Vagina (tissue), 2 donors: ENCODE measurements around the gene TLCD5.

Experiments used
- POLR2A ChIP-seq, 2 donors: fragments of 450-650 bp; IDR thresholded peaks; one replicate each; pipeline ENCODE4 v1.6.1; 2017; ENCODE audit warnings: antibody characterized with exemption in 2 of 2, mild to moderate bottlenecking in 2 of 2, moderate library complexity in 2 of 2
- TF ChIP-seq, protein P1 (sequence below), 3 experiments: fragments of 450-650 bp in 2 of 3; fragments of 200-600 bp in 1 of 3; sonication (generic) in 1 of 3; IDR thresholded peaks; one replicate each; pipeline ENCODE4 v1.5.1; 2017 to 2019; ENCODE audit warnings: antibody characterized with exemption in 3 of 3, mild to moderate bottlenecking in 2 of 3, moderate library complexity in 2 of 3

DNA sequence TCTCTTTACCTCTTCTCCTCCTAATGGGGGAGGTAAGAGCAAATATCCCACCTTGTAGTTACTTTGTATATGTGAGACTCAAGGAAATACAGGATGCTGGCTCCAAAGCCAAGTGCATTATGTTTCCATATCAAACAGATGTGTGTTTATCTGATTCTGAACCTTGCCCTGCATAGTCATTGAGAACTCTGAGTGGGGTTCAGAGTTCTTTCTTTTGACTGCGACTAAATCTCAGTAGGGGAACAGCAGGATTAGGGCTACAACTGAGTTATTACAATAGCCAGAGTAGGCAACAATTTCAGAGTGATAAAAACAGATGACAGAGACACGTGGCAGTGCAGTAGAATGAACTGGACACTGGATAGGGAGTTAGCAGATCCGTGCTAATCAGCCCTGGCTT, 34.1 kb upstream of the TLCD5 start:
- TF ChIP-seq, protein P1, sequence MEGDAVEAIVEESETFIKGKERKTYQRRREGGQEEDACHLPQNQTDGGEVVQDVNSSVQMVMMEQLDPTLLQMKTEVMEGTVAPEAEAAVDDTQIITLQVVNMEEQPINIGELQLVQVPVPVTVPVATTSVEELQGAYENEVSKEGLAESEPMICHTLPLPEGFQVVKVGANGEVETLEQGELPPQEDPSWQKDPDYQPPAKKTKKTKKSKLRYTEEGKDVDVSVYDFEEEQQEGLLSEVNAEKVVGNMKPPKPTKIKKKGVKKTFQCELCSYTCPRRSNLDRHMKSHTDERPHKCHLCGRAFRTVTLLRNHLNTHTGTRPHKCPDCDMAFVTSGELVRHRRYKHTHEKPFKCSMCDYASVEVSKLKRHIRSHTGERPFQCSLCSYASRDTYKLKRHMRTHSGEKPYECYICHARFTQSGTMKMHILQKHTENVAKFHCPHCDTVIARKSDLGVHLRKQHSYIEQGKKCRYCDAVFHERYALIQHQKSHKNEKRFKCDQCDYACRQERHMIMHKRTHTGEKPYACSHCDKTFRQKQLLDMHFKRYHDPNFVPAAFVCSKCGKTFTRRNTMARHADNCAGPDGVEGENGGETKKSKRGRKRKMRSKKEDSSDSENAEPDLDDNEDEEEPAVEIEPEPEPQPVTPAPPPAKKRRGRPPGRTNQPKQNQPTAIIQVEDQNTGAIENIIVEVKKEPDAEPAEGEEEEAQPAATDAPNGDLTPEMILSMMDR (IDR thresholded peaks at IDR 0.05) = no peak
- TF ChIP-seq POLR2A (IDR thresholded peaks at IDR 0.05) = no peak
